22Rv1 (cell line): Measurements from ENCODE around the gene CPS1.
A peak's percentile ranks its signal among the peaks of the same experiment; 100 is the strongest.

Experiments
- H3K27ac ChIP-seq: fragments of 450-650 bp; 2 replicates; pipeline ENCODE4 v1.5.1; 2017
- ZFX ChIP-seq: fragments of 450-650 bp; IDR thresholded peaks from 2 replicates; pipeline ENCODE4 v1.6.1; 2017; ENCODE audit warnings: antibody characterized with exemption, borderline replicate concordance
- TF ChIP-seq, protein P1 (sequence below): fragments of 450-650 bp; IDR thresholded peaks from 2 replicates; pipeline ENCODE4 v1.5.1; 2017; ENCODE audit warnings: mild to moderate bottlenecking

CPS1 gene

DNA sequence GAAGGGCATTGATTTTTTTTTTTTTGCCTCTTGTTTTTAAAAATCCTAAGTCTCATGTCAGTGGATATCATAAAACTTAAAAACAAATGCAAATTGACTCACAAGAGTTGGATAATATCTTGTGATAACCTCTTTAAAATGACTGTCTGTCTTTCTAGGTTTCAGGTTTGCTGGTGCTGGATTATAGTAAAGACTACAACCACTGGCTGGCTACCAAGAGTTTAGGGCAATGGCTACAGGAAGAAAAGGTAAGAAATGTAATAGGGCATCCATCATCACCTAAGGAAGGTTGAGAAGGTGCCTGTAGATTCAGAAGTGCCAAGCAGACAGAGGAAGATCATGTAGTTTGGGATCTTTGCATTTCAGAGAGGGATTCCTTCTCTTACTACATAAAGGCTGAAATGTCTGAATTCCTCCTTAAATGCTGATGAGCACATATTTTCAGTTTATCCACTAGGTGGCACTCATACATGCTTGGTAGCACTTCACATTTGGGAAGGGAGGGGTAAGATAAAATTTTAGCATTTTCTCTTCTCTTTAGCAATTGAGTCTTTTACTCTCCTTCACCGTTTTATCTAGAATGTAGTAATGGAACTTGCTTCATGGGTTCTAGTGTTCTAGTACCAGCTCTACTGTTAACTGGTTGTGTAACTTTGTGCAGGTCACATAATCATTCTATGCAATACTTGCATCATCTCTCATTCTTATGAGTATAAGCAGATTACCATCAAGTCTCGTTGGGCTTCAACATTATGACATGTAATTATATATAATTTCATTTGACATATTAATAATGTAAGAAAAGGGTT is 21.1 kb downstream of the CPS1 start:
- TF ChIP-seq ZFX, result no peak
- TF ChIP-seq, protein P1, sequence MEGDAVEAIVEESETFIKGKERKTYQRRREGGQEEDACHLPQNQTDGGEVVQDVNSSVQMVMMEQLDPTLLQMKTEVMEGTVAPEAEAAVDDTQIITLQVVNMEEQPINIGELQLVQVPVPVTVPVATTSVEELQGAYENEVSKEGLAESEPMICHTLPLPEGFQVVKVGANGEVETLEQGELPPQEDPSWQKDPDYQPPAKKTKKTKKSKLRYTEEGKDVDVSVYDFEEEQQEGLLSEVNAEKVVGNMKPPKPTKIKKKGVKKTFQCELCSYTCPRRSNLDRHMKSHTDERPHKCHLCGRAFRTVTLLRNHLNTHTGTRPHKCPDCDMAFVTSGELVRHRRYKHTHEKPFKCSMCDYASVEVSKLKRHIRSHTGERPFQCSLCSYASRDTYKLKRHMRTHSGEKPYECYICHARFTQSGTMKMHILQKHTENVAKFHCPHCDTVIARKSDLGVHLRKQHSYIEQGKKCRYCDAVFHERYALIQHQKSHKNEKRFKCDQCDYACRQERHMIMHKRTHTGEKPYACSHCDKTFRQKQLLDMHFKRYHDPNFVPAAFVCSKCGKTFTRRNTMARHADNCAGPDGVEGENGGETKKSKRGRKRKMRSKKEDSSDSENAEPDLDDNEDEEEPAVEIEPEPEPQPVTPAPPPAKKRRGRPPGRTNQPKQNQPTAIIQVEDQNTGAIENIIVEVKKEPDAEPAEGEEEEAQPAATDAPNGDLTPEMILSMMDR, result peak; percentile 89
- H3K27ac ChIP-seq, result no peak overlapping the region

DNA sequence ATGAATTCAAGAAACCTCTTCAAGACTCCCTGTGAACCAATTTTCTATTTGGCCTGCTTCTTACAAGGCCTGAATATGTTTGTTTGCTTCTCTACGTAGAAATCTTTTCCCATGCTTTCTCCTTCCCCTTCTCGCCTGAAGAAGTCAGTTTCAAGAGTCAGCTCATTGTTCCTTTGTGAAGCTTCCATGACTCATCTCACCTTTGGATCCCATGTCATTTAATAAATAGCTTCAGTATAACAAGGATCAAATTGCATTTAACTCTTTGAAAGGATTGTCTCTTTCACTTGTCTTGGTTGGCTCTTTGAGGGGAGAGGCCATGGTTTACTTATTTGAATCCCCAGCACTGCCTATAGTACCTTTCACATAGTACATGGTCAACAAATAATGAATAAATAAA is 28.4 kb downstream of the CPS1 start:
- no peak overlapping the region for H3K27ac ChIP-seq
- TF ChIP-seq, protein P1, result no peak
- no peak for TF ChIP-seq ZFX

DNA sequence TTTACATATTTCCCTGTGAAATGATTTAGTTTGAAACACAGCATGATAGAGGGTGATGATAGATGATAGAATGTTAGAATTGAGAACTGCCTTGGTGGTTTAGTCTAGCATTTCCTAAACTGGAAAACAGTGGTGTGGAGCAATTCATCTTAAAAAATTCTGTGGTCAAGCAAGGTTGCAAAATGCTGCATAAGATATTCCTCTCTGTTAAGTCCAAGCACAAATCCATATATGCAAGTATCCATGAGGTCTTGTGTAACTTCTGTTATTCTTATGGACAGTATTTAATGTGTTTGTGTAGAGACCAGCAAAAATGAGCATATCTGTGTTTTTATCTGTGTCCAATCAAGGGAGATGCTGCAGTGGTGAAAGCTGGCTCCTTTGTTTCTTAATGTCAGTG is 30.0 kb downstream of the CPS1 start:
- no peak overlapping the region for H3K27ac ChIP-seq

DNA sequence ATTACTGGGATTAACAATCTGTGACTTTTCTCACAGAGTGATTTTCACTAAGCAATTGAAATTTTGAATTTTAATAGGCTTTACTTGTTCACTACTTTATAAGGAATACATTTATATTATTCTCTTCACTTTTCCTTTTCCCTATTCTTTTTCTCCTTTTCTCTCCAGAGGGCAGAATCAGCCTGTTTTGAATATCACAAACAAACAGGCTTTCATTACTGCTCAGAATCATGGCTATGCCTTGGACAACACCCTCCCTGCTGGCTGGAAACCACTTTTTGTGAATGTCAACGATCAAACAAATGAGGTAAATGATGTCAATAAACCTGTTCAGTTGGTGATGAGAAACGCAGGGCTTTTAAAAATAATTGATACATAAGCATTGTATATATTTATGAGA is 35.3 kb downstream of the CPS1 start:
- no peak overlapping the region for H3K27ac ChIP-seq
- TF ChIP-seq, protein P1, result no peak

More for the DNA sequence above, 30.0 kb downstream of the CPS1 start:
- no peak for TF ChIP-seq ZFX
- TF ChIP-seq, protein P1, result no peak

DNA sequence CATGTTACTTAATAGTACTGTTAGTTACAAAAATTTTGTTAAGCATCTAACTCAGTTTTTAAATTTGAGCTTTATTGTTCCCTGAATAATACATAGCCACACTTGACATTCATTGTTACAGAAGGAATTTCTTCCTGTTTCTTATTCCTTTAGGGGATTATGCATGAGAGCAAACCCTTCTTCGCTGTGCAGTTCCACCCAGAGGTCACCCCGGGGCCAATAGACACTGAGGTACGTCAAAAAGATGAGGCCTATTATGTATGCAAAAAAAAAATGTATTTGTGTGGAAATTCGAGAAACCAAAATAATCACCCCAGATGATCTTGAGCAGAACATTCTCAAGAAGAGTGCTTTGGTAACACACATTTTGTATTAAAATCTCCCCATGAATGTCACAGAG is 36.3 kb downstream of the CPS1 start:
- no peak overlapping the region for H3K27ac ChIP-seq
- TF ChIP-seq, protein P1, result no peak
- no peak for TF ChIP-seq ZFX

DNA sequence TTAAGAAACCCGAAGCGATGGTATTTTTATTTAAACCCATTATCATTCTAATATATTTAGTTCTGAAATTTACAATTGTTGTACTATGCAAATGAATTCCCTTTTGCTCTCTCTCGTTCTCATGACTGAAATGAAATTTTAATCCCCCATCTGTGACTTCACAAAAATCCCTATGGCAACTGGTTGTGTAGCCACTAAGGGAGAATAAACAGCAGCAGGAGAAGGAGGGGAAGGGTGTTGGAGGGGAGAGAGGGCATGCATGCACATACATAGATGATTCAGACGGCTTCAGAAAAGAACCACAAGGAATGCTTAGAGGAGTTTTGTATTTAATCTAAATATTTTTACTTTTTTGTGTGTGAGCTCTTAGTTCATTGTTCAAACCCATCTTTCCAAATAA is 36.8 kb downstream of the CPS1 start:
- TF ChIP-seq, protein P1, result no peak
- no peak for TF ChIP-seq ZFX
- H3K27ac ChIP-seq, result no peak overlapping the region

DNA sequence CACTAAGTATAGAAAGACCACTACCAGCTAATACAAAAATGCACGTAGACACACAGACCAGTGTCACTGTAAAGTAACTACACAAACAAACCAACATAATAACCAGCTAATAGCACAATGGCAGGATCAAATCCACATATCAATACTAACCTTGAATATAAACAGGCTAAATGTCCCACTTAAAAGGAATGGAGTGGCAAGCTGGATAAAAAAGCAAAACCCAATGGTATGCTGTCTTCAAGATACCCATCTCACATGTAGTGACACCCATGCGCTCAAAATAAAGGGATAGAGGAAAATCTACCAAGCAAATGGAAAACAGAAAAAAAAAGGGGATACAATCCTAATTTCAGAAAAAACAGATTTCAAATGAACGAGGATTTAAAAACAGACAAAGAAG is 41.8 kb downstream of the CPS1 start:
- H3K27ac ChIP-seq, result no peak overlapping the region
- TF ChIP-seq, protein P1, result no peak
- no peak for TF ChIP-seq ZFX
